Mammary epithelial cell (primary cell): ENCODE results near the gene FAM3D.
A peak's percentile ranks its signal among the peaks of the same experiment; 100 is the strongest.

Experiments used
- EZH2 ChIP-seq: IDR thresholded peaks from 2 replicates; pipeline ENCODE4 v1.6.1; 2012; ENCODE audit warnings: low read length, inconsistent platforms, borderline replicate concordance
- TF ChIP-seq, protein P1 (sequence below), 2 donors: IDR thresholded peaks in 1 of 2; conservative IDR thresholded peaks in 1 of 2; 2 replicates each; pipeline ENCODE4 v1.5.1; 2011 to 2012; ENCODE audit warnings: inconsistent platforms in 2 of 2, low read length in 2 of 2, mild to moderate bottlenecking in 2 of 2, control low read depth in 1 of 2, low read depth in 1 of 2; ENCODE audit not compliant: insufficient read depth in 1 of 2; ENCODE audit errors: extremely low read depth in 1 of 2

GRCh38 chr3:58585005-58585786, 81.4 kb downstream of the FAM3D start:
- TF ChIP-seq, protein P1, sequence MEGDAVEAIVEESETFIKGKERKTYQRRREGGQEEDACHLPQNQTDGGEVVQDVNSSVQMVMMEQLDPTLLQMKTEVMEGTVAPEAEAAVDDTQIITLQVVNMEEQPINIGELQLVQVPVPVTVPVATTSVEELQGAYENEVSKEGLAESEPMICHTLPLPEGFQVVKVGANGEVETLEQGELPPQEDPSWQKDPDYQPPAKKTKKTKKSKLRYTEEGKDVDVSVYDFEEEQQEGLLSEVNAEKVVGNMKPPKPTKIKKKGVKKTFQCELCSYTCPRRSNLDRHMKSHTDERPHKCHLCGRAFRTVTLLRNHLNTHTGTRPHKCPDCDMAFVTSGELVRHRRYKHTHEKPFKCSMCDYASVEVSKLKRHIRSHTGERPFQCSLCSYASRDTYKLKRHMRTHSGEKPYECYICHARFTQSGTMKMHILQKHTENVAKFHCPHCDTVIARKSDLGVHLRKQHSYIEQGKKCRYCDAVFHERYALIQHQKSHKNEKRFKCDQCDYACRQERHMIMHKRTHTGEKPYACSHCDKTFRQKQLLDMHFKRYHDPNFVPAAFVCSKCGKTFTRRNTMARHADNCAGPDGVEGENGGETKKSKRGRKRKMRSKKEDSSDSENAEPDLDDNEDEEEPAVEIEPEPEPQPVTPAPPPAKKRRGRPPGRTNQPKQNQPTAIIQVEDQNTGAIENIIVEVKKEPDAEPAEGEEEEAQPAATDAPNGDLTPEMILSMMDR (conservative IDR thresholded peaks at IDR 0.05 in 1 of 2, IDR thresholded peaks at IDR 0.05 in 1 of 2; ENCODE audit: extremely low read depth in 1 of 2, insufficient read depth in 1 of 2, low read depth in 1 of 2, low read length in 2 of 2) = peak; percentile 66
- no peak for TF ChIP-seq EZH2
